Small intestine (tissue), 7 donors: Measurements from ENCODE around the gene AKIP1. TPM values are rescaled to one million over a fixed set of nuclear protein-coding genes. Genes with fewer than 3 reads are reported as not detected.
A peak's percentile ranks its signal among the peaks of the same experiment; 100 is the strongest.

Experiments
- DNase-seq, 2 donors: peaks; one replicate each; pipeline versions ENCODE4 v3.0.0 to v3.0.0-alpha.2; 2013
- FAIRE-seq: peaks from 2 replicates; lab custom pipeline; 2012; peaks lifted over from hg19 to GRCh38; lab: Jason Lieb, UNC
- H3K27ac ChIP-seq, 3 donors: one replicate each; pipeline ENCODE4 v1.5.1; 2013; ENCODE audit warnings: low read length in 2 of 3, mild to moderate bottlenecking in 2 of 3, control low read depth in 1 of 3, inconsistent platforms in 1 of 3, low read depth in 1 of 3, moderate library complexity in 1 of 3
- H3K27me3 ChIP-seq, 3 donors: one replicate each; pipeline ENCODE4 v1.6.1; 2013; ENCODE audit warnings: low read length in 3 of 3, inconsistent platforms in 1 of 3; ENCODE audit not compliant: control insufficient read depth in 3 of 3, insufficient read depth in 3 of 3
- H3K36me3 ChIP-seq, 3 donors: one replicate each; pipeline ENCODE4 v1.6.1; 2013; ENCODE audit warnings: low read length in 3 of 3, inconsistent platforms in 1 of 3, low read depth in 1 of 3, mild to moderate bottlenecking in 1 of 3, moderate library complexity in 1 of 3; ENCODE audit not compliant: control insufficient read depth in 3 of 3, insufficient read depth in 2 of 3
- H3K4me1 ChIP-seq, 3 donors: one replicate each; pipeline ENCODE4 v1.6.1; 2013; ENCODE audit warnings: low read length in 2 of 3, inconsistent platforms in 1 of 3, low read depth in 1 of 3, mild to moderate bottlenecking in 1 of 3, moderate library complexity in 1 of 3; ENCODE audit not compliant: control insufficient read depth in 3 of 3, insufficient read depth in 2 of 3
- H3K4me3 ChIP-seq, 3 donors: one replicate each; pipeline ENCODE4 v1.5.1; 2013; ENCODE audit warnings: low read length in 3 of 3, control low read depth in 1 of 3, inconsistent platforms in 1 of 3, low read depth in 1 of 3, mild to moderate bottlenecking in 1 of 3, moderate library complexity in 1 of 3
- H3K9me3 ChIP-seq, 2 donors: one replicate each; pipeline ENCODE4 v1.6.1; 2013; ENCODE audit warnings: low read depth in 1 of 2, low read length in 1 of 2; ENCODE audit not compliant: control insufficient read depth in 2 of 2, insufficient read depth in 1 of 2
- WGBS, 3 donors: extraction: QIAGEN DNeasy Blood & Tissue Kit; methylation state at CpG; one replicate each; pipeline ENCODE4 v1.1.7; 2013; 5-methylcytosine and 5-hydroxymethylcytosine counted together
- polyA plus RNA-seq, 4 donors: library from polyadenylated mRNA; stranded (reverse) in 3 of 4; unstranded in 1 of 4; fragments of 200-250 nt in 3 of 4; fragments of 120-200 nt in 1 of 4; gene quantifications; one replicate each; pipeline versions ENCODE4 v1.2.1 to v1.2.3, GENCODE V29; 2013
- donor health status: healthy with polysubstance abuse.
- donor health status: control.
- donor health status: control.
- donor health status: Bipolar disorder and iron deficiency.
- donor health status: healthy.

Gene AKIP1
- polyA plus RNA-seq, 4 donors: 11.6 to 24.4 (median 15.1) TPM

GRCh38 chr11:8907116-8907515, 3.9 kb upstream of the AKIP1 start:
- H3K4me1 ChIP-seq: peaks cover 0 to 4% (median 2%) of the 10 kb centered on the region in 3 donors
- no peaks in the 10 kb centered on the region for H3K9me3 ChIP-seq
- no peak overlapping the region for H3K4me3 ChIP-seq
- 74 to 82% (median 74%) methylated on average over 1 of the region's 1 CpG for WGBS, 3 donors
- no peak overlapping the region for H3K27ac ChIP-seq
- peaks cover 0 to 14% (median 0%) of the 10 kb centered on the region in 3 donors for H3K27me3 ChIP-seq
- H3K36me3 ChIP-seq: no peaks in the 10 kb centered on the region
- DNase-seq: no peak
- FAIRE-seq: no peak

GRCh38 chr11:8908099-8908498, 2.9 kb upstream of the AKIP1 start:
- DNase-seq (no peak), FAIRE-seq (no peak)
- peaks cover 0 to 4% (median 2%) of the 10 kb centered on the region in 3 donors for H3K4me1 ChIP-seq
- H3K9me3 ChIP-seq: no peaks in the 10 kb centered on the region
- H3K27ac ChIP-seq: no peak overlapping the region
- H3K4me3 ChIP-seq: no peak overlapping the region
- no peaks in the 10 kb centered on the region for H3K36me3 ChIP-seq
- peaks cover 0 to 14% (median 0%) of the 10 kb centered on the region in 3 donors for H3K27me3 ChIP-seq

GRCh38 chr11:8910649-8911026, 351 bp upstream of the AKIP1 start:
- no peaks in the 10 kb centered on the region for H3K36me3 ChIP-seq
- no peaks in the 10 kb centered on the region for H3K9me3 ChIP-seq
- WGBS, 3 donors: 0 to 3% (median 2%) methylated on average over 5 to 19 of the region's 19 CpGs
- H3K4me3 ChIP-seq: peak overlapping the region; percentile 43 to 90 (median 62)
- no peak for FAIRE-seq
- DNase-seq: no peak
- peaks cover 0 to 14% (median 0%) of the 10 kb centered on the region in 3 donors for H3K27me3 ChIP-seq
- H3K4me1 ChIP-seq: peaks cover 0 to 4% (median 2%) of the 10 kb centered on the region in 3 donors
- no peak overlapping the region for H3K27ac ChIP-seq

GRCh38 chr11:8913961-8914660, 3.1 kb downstream of the AKIP1 start:
- Histone ChIP-seq H3K4me3 (no peak overlapping the region), H3K9me3 (no peaks in the 10 kb centered on the region), H3K36me3 (peaks cover 0 to 8% (median 0%) of the 10 kb centered on the region in 3 donors), H3K4me1 (peaks cover 0 to 6% (median 2%) of the 10 kb centered on the region in 3 donors), H3K27ac (peak overlapping the region in 2 of 3 donors; percentile 17 to 59), H3K27me3 (peaks cover 0 to 12% (median 0%) of the 10 kb centered on the region in 3 donors)
- WGBS, 3 donors: 16 to 32% (median 27%) methylated on average over 9 of the region's 9 CpGs
- DNase-seq (peak; percentile 24 to 32), FAIRE-seq (no peak)

GRCh38 chr11:8914661-8915018, 3.7 kb downstream of the AKIP1 start:
- FAIRE-seq (no peak), DNase-seq (no peak)
- WGBS, 3 donors: 71 to 74% (median 74%) methylated on average over 4 of the region's 4 CpGs
- H3K36me3 ChIP-seq: peaks cover 0 to 8% (median 0%) of the 10 kb centered on the region in 3 donors
- H3K4me1 ChIP-seq: peaks cover 0 to 6% (median 2%) of the 10 kb centered on the region in 3 donors
- peaks cover 0 to 8% (median 0%) of the 10 kb centered on the region in 3 donors for H3K27me3 ChIP-seq
- H3K9me3 ChIP-seq: no peaks in the 10 kb centered on the region
- no peak overlapping the region for H3K4me3 ChIP-seq
- H3K27ac ChIP-seq: peak overlapping the region in 1 of 3 donors; percentile 40

- Histone ChIP-seq H3K9me3 (no peaks in the 10 kb centered on the region), H3K27ac (peak overlapping the region in 1 of 3 donors; percentile 6), H3K4me1 (peaks cover 0 to 2% (median 0%) of the 10 kb centered on the region in 3 donors), H3K36me3 (peaks cover 0 to 22% (median 4%) of the 10 kb centered on the region in 3 donors), H3K27me3 (no peaks in the 10 kb centered on the region), H3K4me3 (no peak overlapping the region)
- DNase-seq (no peak), FAIRE-seq (no peak)
- 70 to 89% (median 85%) methylated on average over 5 of the region's 5 CpGs for WGBS, 3 donors
Measured at GRCh38 chr11:8917157-8917825, 6.3 kb downstream of the AKIP1 start.

- no peaks in the 10 kb centered on the region for H3K9me3 ChIP-seq
- H3K36me3 ChIP-seq: peaks cover 0 to 24% (median 4%) of the 10 kb centered on the region in 3 donors
- no peaks in the 10 kb centered on the region for H3K4me1 ChIP-seq
- no peaks in the 10 kb centered on the region for H3K27me3 ChIP-seq
- 88 to 92% (median 91%) methylated on average over 5 of the region's 5 CpGs for WGBS, 3 donors
- DNase-seq (no peak), FAIRE-seq (no peak)
- no peak overlapping the region for H3K4me3 ChIP-seq
- no peak overlapping the region for H3K27ac ChIP-seq
Measured at GRCh38 chr11:8922691-8923090, 11.7 kb downstream of the AKIP1 start.

- Histone ChIP-seq H3K36me3 (peaks cover 0 to 18% (median 3%) of the 10 kb centered on the region in 3 donors), H3K9me3 (no peaks in the 10 kb centered on the region), H3K4me3 (no peak overlapping the region), H3K27me3 (no peaks in the 10 kb centered on the region), H3K27ac (no peak overlapping the region), H3K4me1 (no peaks in the 10 kb centered on the region)
- FAIRE-seq (no peak), DNase-seq (no peak)
- 94 to 98% (median 96%) methylated on average over 5 of the region's 5 CpGs for WGBS, 3 donors
Measured at GRCh38 chr11:8925711-8926110, 14.7 kb downstream of the AKIP1 start.
